Endothelial cell of coronary artery (primary cell): ENCODE measurements around the gene DENND5A. TPM values are rescaled to one million over a fixed set of nuclear protein-coding genes. Genes with fewer than 3 reads are reported as not detected.

Experiments
- total RNA-seq: library from RNA; depleted of rRNA; stranded (reverse); fragments of >200 nt; gene quantifications from 2 replicates; pipeline ENCODE4 v1.2.3, GENCODE V29; 2014

Gene DENND5A
- total RNA-seq, result 137 and 207 TPM in 2 replicates

GRCh38 chr11:9265211-9266131 is at the start of gene DENND5A:
TSS of gene DENND5A (minus strand) at chr11:9265350. CDS start at chr11:9265069, 281 bp downstream.

GRCh38 chr11:9314291-9315077 is 49.3 kb upstream of the DENND5A start, which contains the start of gene TMEM41B:
TSS of gene TMEM41B (minus strand) at chr11:9314593. CDS start at chr11:9314441, 152 bp downstream.

GRCh38 chr11:9091044-9091922 is 173.9 kb downstream of the DENND5A start, which contains the start of gene SCUBE2:
TSS of gene SCUBE2 (minus strand) at chr11:9091599. CDS start at chr11:9091528, 71 bp downstream.

Other genes starting within 250 kb of the DENND5A start
- 0.81 and 1.2 TPM in 2 replicates for gene SCUBE2, start 173.8 kb downstream of the DENND5A start, total RNA-seq
- gene TMEM41B, start 49.2 kb upstream of the DENND5A start, total RNA-seq, result 32.8 and 50.1 TPM in 2 replicates
- gene IPO7, start 119.3 kb upstream of the DENND5A start, total RNA-seq, result 120 and 175 TPM in 2 replicates
- gene ZNF143, start 195.7 kb upstream of the DENND5A start, total RNA-seq, result 31.5 and 35.8 TPM in 2 replicates